HG03064 (cell line): ENCODE results near the gene ZBTB9.
"Not testable (repeated sequence)": the region's sequence is repeated elsewhere in the genome, so short reads cannot be mapped to it uniquely, and the experiment has no call there.

Experiments used
- ATAC-seq: cut with Tn5 transposase; IDR thresholded peaks from one replicate; pipeline ENCODE4 v1.9.1; 2021; ENCODE audit warnings: low read depth; ENCODE audit not compliant: unreplicated experiment

The ZBTB9 gene

DNA sequence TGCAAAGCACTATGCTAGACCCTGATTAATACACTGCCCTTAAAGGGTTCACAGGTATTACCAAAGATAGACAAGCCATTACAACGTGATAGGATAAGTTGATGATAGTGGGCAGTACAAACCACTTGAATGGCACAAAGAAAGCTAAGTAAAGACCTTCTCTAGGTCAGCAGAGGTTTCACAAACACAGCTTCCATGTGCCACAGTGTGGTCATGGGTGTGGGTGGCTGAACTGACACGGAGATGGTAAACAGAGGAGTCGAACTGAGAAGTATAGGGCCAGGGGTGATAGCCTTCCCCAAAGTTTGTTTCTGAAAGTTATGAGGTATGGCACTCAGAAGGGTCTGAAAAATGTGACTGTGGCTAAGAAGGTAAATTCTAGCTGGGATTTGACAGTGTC, 4.3 kb downstream of the ZBTB9 start:
- no peak for ATAC-seq

DNA sequence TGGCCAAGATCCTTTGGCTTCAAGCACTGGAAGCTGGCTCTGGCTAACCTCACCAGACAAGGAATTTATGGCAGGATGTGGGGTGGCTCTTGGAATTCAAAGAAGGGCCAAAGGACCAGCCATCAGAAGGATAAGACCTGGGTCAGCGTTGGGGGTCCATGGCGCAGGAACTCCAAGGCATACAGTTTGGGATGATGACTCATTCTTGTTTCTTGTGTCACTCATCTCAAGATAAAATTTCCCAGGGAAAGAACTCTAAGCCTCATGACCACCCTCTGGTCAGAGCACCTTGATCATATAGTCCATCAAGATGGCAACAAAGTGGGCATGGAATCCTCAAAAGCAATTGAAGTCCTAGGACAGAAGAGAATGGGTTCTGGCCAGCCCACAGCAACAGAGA, 4.8 kb downstream of the ZBTB9 start:
- no peak for ATAC-seq

DNA sequence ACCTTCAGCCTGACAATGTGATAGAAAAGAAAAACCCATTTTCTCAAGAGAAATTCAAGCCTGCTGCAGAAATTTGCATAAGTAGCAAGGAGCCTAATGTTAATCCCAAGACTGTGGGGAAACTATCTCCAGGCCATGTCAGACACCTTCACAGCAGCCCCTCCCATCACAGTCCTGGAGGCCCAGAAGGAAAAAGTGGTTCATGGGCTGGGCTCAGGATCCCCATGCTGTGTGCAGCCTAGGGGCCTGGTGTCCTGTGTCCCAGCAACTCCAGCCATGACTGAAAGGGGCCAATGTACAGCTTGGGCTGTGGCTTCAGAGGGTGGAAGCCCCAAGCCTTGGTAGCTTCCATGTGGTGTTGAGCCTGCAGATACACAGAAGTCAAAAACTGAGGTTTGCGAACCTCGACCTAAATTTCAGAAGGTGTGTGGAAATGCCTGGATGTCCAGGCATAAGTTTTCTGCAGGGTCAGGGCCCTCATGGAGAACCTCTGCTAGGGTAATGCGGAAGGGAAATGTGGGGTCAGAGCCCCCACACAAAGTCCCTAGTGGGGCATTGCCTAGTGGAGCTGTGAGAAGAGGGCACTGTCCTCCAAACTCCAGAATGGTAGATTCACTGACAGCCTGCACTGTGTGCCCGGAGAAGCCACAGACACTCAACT, 11.8 kb downstream of the ZBTB9 start:
- ATAC-seq: no peak

DNA sequence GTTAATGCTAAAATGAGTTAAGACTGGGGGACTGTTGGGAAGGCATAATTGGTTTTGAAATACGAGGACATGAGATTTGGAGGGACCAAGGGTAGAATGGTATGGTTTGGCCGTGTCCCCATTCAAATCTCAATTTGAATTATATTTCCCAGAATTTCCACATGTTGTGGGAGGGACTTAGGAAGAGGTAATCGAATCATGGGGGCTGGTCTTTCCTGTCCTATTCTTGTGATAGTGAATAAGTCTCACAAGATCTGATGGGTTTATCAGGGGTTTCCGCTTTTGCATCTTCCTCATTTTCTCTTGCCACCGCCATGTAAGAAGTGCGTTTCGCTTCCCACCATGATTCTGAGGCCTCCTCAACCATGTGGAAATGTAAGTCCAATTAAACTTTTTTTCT, 12.7 kb downstream of the ZBTB9 start:
- ATAC-seq: no peak

DNA sequence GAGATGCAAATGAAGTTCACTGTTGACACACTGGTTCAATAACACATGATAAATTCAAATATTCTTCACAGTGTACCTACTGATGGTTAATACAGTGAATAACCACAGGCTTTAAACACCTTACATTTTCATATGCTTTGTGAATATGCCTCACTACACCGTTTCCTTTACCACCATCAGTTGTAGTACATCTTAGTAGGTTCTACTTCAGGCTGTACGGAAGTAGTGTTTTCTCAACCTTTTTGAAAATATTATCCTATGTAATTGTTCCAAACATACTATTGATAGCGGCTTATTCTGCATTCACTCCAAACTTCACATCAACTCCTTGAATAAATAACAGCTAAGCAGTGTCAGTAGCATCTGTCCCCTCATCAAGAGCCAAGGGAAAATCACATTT, 15.3 kb downstream of the ZBTB9 start:
- no peak for ATAC-seq

DNA sequence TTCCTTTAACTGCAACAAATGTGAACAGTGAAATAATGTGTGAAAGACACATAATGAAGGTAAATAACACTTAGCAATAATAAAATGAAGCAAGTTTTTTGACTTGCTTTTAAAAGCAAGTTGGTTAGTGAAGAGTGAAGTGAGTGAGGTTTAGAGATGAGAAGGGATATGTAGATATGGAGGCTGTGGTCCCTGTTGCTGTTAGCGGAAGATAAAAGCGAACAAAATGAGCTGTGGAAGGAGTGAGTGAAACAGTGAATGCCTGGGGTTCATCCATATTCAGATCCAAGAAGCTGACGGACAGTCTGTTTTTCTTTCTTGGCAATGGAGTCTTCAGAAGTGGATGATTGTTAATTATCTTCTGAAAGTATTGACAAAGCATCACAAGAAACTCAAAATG, 23.5 kb downstream of the ZBTB9 start:
- no peak for ATAC-seq

DNA sequence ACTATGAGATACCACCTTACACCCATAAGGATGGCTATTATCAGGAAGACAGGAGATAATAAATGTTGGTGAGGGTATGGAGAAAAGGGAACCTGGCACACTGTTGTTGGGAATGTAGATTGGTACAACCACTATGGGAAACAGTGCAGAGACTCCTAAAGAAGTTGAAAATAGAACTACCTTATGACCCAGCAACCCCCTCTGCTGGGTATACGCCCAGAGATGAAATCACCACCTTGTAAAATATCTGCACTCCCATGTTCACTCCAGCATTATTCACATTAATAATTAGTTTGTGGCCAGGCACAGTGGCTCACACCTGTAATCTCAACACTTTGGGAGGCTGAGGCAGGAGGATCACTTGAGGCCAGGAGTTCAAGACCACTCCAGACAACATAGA, 26.8 kb downstream of the ZBTB9 start:
- no peak for ATAC-seq

DNA sequence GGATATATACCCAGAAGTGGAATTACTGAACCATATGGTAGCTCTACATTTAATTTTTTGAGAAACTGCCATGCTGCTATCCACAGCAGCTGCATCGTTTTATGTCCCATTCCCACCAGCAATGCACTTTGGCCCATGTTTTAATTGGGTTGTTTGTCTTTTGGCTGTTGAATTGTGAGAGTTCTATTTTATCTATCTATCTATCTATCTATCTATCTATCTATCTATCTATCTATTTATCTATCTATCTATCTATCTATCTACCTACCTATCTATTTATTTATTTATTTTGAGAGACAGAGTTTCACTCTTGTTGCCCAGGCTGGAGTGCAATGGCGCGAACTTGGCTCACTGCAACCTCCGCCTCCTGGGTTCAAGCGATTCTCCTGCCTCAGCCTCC, 28.2 kb downstream of the ZBTB9 start:
- ATAC-seq: not testable (repeated sequence)

DNA sequence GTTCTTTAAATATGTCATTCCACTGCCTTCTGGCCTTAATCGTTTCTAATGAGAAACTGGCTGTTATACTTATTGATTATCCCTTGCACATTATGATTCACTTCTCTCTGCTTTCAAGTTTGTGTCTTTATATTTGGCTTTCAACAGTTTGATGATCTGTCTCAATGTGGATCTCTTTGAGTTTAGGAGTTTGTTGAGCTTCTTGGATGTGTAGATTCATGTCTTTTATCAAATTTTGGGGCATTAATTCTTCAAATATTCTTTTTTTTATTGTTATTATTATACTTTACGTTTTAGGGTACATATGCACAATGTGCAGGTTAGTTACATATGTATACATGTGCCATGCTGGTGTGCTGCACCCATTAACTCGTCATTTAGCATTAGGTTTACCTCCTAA, 29.3 kb downstream of the ZBTB9 start:
- no peak for ATAC-seq

DNA sequence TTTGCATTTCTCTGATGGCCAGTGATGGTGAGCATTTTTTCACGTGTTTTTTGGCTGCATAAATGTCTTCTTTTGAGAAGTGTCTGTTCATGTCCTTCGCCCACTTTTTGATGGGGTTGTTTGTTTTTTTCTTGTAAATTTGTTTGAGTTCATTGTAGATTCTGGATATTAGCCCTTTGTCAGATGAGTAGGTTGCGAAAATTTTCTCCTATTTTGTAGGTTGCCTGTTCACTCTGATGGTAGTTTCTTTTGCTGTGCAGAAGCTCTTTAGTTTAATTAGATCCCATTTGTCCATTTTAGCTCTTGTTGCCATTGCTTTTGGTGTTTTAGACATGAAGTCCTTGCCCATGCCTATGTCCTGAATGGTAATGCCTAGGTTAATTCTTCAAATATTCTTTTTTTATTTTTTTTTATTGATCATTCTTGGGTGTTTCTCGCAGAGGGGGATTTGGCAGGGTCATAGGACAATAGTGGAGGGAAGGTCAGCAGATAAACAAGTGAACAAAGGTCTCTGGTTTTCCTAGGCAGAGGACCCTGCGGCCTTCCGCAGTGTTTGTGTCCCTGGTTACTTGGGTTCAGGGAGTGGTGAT, 30.4 kb downstream of the ZBTB9 start:
- not testable (repeated sequence) for ATAC-seq

DNA sequence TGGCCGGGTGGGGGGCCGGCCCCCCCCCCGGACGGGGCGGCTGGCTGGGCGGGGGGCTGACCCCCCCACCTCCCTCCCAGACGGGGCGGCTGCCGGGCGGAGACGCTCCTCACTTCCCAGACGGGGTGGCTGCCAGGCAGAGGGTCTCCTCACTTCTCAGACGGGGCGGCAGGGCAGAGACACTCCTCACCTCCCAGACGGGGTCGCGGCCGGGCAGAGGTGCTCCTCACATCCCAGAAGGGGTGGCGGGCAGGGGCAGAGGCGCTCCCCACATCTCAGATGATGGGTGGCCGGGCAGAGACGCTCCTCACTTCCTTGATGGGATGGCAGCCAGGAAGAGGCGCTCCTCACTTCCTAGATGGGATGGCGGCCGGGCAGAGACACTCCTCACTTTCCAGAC, 31.3 kb downstream of the ZBTB9 start:
- ATAC-seq: not testable (repeated sequence)

DNA sequence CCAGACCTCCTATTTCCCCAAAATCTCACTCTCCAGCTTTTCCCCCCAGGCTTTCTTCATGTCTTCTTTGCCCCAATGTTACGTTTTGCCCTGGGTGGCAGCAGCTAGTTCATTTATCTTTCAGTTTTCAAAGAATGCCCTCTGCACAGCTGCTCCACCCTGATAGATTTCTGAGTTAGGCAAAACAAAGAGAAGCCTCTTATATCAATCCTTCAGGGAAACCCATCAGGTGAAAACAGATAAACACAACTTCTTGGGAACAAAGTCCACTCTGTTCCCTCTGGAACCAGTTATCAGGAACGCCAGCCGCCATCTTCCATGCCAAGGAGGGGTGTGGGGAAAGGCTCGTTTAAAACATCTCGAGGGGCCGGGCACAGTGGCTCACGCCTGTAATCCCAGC, 34.0 kb downstream of the ZBTB9 start:
- no peak for ATAC-seq

DNA sequence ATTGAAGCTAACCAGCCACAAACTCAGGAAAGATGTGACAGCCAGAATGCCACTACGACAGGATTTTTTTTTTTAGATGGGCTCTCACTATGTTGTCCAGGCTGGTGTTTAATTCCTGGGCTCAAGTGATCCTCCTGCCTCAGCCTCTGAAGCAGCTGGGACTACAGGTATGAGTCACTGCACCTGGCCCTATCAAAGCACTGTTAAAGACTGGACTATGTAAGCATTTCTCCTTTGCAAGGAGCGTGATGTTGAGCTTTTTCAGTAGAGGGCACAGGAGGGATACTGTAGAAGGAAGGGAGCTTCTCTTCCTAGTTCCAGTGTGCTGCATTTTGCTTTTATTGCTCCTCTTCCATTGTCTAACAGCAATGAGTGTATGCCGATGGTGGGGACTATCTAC, 35.8 kb downstream of the ZBTB9 start:
- no peak for ATAC-seq

DNA sequence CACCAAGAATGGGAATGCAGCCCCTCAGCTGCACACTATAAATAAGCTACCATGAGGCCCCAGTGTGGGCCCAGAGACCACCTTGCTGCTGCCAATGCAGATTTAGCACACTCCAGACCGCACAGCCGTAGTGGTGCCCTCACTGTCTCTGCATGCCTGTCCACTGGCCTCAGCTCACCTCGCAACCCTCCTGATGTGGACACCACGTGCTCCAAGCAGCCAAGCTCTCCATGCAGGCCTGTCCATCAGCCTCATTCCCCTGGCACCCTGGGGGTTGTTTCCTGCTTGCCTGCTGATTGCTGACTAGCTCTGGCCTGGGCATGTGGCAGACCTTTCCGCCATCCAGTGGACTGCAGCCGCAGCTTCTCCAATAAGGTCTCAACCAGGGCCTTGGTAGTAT, 36.2 kb downstream of the ZBTB9 start:
- no peak for ATAC-seq

DNA sequence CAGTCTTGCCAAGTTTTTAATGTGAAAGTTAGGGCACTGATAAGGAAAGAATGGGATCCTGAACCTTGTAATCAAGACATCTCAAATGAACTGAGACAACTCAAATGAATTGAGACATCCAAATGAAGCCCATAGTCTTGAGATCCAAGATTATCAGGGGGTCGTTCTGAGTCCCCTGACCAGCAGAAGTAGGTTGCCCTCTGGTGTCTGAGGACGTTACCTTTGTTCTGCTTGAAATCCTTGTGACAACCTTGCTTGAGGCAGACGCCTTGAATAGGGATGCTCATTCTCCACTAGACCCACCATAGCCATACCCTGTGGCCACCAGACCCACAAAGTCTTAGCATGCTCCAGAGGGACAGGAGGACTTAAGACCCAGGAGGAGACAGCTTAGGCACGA, 37.7 kb downstream of the ZBTB9 start:
- no peak for ATAC-seq

DNA sequence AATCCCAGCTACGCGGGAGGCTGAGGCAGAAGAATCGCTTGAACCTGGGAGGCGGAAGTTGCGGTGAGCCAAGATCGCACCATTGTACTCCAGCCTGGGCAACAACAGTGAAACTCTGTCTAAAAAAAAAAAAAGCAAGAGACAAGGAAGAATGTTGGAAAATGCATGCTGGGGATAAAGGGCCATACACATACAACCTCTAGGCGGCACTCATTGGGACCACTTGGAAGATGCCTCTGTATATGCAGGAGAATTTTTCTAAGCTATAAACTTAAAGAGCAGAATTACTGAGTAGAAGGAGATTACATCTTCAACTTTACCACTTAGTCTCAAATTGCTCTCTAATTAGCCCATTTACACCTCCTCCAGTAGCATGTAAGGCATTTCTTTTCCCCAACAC, 42.8 kb downstream of the ZBTB9 start:
- no peak for ATAC-seq

DNA sequence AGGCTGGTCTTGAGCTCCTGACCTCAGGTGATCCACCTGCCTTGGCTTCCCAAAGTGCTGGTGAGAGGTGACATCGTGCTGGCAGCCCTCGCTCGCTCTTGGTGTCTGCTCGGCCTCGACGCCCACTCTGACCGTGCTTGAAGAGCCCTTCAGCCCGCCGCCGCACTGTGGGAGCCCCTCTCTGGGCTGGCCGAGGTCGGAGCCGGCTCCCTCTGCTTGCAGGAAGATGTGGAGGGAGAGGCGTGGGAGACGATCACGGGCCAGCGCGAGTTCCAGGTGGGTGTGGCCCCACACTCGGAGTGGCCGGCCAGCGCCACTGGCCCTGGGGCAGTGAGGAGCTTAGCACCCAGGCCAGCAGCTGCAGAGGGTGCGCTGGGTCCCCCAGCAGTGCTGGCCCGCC, 48.1 kb downstream of the ZBTB9 start:
- ATAC-seq: no peak

DNA sequence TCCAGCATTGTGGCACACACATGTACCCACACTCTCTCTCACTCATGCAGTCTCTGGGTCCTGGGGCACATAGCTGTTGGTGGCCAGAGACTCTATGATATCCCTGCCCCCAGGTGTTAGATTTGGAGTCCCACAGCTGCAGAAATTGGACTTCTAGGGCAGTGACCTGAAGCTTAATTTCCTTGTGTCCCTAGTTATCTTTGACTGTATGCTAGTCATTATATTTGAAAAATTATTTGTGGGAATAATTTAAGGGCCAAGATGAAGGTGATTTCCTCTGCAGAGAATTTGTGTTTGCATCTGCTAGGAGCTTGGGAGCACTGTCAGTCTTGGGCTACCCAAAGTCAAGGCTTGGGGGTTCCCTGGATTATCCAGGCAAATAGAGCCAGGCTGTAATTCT, 50.1 kb downstream of the ZBTB9 start:
- ATAC-seq: no peak

DNA sequence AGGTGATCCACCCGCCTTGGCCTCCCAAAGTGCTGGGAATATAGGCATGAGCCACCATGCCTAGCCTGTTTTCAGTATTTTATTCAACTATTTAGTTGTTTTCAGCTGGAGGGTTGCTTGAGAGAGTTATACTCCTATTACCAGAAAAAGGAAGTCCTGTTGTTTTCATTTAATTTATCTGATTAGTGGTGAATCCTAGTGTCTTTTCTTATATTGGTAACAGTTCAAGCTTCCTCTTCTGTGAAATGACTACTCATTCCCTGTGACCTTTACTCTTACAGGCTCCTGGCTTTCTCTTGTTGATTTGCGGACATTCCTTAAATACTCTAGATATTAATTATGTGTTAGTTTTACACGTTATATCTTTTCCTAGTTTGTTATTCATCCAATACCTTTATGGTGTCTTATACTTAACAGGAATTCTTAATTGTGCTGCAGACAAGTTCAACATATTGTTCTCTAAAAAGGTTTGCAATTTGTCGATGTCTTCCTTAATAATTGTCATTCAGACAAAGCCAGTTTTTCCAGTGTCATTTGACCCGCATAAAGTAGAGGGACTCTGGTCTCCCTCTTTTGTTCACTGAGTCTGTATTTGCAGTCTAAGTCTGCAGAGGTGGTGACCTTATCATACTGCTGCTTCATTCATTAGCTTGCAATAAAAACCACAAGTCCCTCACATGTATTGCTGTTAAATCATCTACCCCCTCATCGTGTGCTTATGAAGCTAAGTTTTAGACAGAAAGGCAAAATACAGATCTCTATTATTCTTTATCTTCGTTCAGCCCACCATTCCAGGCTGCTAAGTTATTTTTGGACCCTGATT, 51.4 kb downstream of the ZBTB9 start:
- no peak for ATAC-seq
